IPS-NIHi7 (cell line): ENCODE measurements around the gene RERE.

Experiments
- DNase-seq: peaks from one replicate; pipeline ENCODE4 v3.0.0; 2012; ENCODE audit warnings: mixed read lengths; ENCODE audit errors: extremely low spot score

The RERE gene

DNA sequence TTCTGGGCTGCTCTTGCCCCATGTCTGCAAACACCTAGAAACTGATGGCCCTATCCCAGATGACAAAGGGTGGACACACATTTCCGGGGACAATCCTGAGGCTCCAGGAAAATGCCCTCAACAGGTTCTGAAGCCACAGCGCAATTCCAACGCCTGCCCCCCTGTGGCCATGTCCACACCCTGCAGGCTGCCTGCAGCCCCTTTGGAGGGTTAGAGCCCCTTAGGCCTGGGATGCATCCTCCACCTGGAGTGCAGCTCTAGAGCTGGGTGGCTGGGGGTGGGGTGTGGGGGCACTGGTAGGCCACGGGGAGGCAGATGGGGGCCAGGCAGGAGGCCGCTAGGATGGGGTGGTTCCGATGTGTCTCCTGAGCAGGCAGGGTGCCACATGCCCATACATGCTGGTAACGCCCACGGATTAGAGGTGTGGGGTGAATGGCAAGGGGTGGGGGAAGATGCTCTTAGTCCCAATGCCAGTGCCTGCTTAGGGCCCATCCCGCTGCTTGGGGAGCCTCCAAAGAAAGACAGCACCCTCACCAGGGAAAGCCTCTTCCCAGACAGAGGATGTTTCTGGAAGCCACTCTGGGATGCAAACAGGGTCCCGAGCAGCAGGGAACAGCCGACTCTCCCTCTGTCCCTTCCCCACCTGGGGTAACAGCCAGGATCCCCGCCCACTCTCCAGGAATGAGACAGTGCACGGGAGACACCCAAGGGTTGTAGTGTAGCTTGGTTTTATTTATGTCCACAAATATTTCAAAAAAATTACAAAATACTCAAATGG, 465.6 kb downstream of the RERE start:
- DNase-seq: peak; percentile 82

DNA sequence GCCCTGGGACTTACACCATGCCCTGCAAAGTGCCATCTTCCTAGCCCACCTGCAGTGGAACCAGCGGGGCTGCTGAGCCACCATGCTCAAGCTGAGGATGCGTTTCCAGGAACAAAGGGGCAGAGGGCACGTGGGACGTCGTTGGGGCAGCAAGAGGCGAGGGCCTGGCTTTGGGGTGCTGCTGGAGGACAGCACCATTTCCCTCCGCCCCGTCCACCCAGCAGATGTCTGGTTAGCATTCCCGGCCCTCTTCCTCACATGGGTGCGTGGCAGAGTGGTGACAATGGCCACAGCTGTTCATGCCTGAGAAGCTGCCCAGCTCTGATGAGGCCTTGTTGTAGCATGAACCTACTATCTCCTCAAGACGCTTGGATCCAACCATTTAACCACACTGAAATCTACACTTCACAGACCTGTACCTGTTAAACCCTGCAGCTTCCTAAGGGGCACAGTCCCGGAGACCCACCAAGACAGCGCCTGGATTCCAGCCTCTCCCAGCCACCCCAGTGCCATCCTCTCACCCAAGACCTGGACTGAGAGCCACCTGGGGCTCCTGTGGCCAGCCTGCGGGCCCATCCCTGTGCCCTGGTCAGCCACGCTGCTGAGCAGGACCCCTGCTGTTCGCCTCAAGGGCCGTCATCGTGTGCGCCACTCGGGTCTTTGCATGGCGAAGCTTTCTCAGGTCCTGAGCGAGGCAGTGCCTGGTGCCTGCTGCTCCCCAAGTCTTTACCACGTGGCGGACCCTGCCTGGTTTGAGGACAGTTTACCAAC, 466.3 kb downstream of the RERE start:
- DNase-seq: no peak

DNA sequence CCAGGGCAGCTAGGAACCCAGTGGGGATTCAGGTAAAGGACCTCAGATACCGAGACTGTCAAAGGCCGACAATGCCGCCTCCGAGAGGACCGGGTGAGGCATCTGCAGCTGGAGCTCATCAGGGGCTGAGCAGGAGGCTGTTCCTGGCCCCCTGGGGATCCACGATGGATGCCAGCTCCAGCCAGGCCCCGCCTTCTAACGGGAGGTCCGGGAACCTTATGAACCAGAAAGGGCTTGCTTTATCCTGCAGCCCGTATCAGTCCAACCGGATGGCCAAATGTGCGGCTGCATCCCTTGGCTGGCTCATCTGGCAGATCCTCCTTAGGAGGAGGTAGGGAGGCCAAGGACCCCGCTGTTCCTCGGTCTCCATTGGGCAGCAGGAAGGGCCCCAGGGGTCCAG, 467.5 kb downstream of the RERE start:
- DNase-seq: no peak

DNA sequence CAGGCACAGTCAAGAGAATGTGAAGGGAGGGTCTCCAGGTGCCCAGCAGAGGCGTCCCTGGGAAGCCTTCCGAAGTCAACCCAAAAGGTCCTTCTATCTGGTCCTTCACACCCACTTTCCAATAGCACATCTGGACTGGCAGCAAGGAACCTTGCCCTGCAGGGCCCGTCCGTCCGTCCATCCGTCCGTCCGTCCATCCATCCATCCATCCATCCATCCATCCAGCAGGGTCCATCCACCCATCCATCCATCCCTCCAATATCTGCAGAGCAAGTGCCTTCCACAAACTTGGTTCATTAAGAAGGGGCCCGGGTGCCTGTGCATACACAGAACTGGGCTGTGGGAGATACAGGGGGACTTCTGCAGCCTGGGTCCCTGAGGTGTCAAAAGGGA, 468.0 kb downstream of the RERE start:
- DNase-seq: no peak

DNA sequence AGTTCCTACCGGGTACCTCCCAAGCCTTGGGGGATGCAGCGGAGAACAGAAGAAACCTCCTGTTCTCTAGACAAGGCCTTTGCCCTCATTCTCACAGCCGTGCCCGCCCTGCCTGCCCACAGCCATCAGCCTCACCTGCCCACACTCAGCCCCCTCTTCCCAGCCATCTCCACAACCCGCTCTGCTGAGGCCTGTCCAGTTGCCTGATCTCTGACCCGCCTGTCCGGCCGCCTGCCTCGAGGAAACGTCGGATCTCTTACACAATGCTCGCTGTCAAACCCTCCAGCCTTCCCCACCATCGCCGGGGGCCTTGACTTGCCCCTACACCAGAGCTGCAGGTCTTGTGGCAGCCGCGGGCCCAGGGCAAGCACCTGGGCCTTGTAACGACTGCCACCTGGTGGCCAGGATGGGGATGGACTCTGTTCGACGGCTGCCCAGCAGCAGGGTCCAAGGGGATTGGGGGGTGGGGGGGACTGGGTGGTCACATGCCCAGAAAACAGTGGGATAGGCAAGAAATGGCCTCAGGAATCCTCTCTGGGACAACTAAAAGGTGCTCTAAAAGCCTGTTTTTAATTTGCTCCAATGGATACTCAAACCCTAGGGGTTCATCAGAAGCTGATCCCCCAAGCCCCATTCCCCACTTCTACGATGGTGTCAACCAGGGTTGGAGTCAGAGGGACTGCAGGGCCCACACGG, 468.5 kb downstream of the RERE start:
- peak; percentile 93 for DNase-seq

DNA sequence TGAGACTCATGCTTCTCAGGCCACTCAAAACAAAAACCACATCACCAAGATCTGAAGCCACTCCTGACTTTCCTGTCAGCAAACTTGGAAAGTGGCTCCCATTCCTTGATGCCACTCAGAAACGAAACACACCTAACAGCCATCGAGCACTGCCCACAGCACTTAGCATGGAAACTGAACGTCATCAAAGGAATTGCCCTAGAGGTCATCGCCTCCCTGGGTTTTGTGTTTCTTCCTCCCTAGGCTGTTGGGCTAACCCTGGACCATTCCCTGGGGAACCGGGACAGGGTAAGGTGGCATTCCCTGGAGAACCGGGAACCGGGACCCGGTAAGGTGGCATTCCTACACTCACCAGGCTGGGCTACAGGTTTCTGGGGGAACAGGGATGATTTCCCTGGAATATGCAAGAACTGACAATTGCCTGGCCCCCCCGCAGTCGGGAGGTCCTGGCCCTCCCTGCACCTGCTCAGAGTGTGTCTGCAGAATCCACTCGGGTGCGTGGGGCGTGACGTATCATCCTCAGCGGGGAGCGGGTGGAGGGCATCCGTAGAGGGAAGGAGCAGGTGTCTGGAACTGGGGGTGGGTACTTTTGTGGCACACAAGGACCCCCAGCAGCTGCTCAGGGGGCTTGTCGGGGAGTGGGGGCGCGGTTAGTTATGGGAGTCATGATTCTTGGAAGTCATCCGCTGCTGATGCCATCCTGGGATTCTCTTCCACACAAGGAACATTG, 469.2 kb downstream of the RERE start:
- DNase-seq: no peak

DNA sequence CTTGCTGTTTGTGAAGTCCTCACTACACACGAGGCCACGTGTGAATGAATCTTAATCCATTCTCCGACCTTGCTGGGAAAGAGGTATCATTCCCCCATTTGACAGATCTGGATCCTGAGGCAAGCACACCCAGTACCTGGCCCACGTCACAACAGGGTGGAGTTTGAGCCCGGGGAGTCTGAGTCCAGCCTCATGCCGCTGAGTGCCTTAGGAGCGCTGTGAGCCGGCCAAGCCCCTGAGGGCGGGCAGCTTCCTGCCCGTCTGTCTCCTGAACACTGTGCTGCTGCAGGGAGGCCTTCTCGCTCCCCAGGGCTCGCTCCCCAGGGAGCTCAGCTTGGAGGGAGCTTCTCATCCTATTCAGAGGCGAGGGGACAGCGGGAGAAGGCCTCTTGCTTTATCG, 469.8 kb downstream of the RERE start:
- DNase-seq: no peak

DNA sequence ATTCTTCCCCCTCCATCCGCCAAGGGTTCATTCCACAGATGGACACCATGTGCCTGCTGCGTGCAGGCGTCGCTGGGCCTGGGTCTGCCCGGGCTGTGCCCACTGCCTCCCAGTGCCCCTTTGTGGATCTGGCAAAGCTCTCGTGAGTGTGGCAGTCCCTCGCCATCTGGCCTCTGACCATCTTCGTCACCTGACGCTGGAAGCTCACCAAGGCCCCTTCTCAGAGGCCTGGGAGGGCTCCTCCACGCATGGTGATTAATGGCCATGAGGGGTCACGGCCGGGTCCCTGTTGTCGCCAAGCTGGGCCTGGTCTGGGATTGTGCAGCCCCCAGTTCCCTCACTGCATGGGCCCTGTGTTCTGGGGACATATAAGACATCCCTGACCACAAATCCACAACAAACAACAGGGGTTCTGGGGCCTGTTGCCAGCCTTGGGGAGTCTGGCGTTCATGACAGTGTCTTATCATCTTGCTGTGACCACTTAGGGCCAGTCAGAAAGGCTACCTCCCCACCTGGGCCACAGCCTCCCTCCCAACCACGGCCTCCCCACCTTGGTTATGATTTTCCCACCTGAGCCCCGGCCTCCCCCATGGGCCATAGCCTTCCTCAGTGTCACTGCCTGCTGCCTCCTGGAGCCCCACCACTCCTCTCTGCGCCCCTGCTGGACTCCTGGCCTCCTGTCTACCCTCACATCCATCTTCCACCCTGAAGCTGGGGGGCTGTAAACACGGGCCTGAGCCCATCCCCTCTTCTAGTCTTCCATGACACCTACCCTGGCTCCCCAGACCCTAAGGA, 471.6 kb downstream of the RERE start:
- DNase-seq: no peak

DNA sequence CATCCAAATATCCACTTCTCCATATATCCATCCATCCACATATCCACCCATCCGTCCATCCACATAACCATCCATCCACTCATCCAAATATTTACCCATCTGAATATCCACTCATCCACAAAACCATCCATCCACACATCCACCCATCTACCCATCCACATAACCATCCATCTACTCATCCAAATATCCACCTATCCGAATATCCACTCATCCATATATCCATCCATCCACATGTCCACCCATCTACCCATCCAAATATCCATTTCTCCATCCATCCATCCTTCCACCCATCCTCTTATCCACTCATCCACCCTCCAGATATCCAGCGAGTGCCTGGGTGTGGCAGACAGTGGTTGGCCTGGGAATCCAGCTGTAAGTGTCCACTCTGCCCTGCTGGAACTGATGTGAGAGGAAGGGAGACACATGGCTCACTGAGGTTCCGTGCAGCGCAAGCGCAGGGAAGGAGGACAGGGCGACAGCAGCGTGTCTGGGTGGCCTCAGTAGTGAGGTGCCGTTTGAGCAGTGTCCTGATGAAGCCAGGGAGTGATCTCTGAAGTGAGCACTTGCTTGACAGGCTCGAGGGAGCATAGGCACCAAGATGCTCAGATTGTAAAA, 472.4 kb downstream of the RERE start:
- no peak for DNase-seq

DNA sequence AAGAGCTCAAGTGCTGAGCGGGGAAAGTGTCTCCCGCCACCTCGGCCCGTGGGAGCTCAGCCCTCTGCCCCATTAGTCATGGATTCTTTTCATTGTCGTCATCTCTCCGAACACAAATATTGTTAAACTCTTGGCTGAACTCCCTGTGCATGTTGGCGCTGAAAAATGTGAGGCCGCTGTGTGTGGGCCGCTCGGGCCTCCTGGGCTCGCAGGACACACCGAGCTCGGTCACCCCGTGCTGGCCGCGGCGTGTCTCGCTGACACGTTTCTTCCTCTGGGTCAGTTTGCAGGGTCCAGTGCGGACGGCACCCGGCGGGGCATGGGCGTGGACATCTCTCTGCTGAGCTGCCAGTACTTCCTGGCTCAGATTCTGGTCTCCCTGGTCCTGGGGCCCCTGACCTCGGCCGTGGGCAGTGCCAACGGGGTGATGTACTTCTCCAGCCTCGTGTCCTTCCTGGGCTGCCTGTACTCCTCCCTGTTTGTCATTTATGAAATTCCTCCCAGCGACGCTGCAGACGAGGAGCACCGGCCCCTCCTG, 473.9 kb downstream of the RERE start:
- no peak for DNase-seq

DNA sequence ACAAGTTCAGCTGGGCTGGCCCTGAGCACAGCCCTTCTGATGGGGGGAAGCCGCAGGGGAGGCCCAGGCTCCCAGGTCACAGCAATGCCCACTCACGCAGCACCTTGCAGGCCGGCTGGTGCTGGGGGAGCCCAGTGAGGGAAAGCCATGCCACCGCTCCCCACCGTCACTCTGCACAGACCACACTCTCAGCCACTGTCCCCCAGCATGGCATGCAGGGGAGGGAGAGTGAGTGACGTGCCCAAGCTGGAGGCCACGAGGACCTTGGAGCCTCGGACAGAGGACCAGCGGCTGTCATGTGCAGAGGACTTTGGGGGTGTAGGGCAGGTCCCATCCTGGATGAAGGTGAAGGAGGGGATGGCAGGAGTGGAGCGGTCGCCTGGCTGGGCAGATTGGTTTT, 474.4 kb downstream of the RERE start:
- no peak for DNase-seq

DNA sequence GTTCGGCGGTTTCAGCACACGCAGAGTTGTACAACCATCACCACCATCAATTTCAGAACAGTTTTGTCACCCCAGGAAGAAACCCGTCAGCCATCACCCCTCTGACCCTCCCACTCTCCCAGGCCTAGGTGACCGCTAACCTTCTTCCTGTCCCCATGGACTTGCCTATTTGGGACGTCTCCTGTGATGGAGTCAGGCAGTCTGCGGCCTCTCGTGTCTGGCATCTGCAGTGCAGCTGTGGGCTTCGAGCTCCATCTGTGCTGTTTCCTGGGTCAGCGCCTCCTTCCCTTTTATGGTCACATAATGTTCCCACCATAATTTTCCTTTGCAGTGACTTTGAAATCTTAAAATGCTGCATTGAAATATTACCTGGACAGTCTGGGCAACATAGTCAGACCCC, 475.1 kb downstream of the RERE start:
- no peak for DNase-seq

DNA sequence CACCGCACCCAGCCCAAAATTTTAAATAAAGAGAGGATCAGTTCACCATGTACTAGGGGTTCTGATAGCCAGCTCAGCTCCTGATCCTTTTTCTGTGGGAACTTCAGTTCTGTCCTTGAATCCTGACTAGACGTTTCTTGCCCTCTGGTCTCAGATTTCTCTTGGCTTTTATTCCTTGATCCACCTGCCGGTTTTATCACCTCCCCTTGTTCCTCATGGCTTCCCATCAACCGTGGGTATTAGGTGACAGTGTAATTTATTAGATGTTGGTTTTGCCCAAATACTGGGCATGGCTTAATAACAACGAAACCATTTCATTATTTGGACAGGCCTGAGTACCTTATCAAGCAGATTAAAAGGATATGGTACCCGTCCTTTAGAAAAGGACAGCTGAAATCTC, 477.0 kb downstream of the RERE start:
- no peak for DNase-seq

DNA sequence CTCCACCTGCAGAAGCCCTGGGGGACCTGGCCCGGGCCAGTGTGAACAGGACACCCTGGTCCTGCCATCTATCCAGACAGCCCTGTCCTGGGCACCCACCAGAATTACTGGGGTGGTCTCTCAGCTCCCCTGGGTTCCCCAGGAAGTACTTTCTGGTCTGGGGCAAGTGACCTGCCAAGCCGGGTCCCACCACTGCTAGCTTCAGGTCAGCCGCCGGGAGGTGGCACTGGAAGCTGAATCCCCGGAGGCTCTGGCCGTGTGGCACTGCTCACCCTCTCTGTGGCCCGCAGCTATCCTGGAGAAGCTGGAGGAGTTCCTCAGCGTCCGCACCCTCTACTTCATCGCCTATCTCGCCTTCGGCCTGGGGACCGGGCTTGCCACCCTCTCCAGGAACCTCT, 478.2 kb downstream of the RERE start:
- no peak for DNase-seq

DNA sequence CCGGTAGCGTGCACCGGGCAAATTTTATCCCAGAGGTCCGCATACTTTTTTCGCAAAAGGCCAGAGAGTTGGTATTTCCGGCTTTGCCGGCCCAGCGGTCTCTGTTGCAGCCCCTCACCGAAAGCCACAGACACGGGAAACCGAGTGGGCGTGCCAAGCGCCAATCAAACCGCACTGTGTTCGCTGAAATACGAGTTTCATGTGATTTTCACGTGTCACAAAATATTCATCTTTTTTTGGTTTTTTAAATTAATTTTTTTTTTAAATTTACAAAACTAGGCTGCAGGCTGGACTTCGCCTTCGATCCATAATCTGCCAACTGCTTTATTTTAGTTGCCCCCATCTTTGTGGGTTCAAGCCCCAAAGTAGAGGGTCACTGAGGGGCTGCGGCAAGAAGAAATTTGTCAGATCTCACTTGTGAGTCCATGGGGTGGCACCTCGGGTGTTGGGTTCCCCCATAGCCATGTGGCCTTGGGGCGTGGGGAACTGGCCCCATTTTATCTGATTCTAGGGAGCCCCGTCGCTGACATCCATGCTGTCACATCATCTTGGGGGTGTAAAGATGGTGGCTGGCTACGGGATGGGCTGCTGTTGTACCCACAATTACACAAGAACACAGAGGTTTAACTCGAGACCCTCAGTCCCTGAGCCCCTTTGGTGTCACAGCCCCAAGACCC, 478.8 kb downstream of the RERE start:
- no peak for DNase-seq

DNA sequence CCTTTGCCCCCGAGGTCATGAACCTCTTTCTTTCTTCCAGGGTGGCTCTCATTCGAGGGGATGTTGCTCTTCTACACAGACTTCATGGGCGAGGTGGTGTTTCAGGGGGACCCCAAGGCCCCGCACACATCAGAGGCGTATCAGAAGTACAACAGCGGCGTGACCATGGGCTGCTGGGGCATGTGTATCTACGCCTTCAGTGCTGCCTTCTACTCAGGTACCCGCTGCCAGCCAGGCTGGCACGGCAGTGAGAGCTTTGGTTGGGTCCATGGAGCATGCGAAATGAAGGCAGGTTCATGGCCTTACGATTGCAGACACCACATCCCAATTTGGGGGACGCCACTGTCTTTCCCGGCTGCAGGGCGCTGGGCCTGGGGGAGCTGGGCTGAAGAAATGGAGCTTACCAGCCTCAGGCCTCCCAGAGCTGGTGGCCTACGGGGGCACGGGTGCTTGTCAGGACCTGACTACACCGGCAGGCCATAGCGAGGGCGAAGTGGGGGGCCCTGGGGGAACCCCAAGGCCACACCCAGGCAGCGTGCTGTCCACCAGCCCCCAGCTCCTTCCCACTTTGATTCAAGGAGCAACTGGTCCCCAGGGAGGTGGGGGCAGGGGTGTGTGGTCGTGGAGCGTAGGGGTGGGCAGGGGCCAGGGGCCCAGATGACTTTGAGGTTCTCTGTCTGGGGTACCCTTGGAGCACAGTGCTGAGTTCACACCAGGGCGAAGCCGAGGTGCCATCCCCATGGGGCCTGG, 479.5 kb downstream of the RERE start:
- no peak for DNase-seq

DNA sequence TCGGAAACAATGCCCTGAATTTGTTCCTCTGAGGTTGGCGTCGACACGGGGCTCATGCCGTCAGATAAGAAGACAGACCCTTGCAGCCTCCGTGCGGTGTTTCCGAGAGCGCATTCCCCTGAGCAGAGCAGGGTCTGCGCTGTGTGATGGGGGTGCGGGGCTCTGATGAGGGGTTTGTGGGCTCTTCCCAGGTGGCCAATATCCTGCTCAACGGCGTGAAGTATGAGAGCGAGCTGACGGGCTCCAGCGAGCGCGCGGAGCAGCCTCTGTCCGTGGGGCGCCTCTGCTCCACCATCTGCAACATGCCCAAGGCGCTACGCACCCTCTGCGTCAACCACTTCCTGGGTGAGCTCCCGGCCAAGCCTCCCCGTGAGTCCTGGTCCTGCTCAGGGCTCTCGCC, 482.2 kb downstream of the RERE start:
- no peak for DNase-seq

DNA sequence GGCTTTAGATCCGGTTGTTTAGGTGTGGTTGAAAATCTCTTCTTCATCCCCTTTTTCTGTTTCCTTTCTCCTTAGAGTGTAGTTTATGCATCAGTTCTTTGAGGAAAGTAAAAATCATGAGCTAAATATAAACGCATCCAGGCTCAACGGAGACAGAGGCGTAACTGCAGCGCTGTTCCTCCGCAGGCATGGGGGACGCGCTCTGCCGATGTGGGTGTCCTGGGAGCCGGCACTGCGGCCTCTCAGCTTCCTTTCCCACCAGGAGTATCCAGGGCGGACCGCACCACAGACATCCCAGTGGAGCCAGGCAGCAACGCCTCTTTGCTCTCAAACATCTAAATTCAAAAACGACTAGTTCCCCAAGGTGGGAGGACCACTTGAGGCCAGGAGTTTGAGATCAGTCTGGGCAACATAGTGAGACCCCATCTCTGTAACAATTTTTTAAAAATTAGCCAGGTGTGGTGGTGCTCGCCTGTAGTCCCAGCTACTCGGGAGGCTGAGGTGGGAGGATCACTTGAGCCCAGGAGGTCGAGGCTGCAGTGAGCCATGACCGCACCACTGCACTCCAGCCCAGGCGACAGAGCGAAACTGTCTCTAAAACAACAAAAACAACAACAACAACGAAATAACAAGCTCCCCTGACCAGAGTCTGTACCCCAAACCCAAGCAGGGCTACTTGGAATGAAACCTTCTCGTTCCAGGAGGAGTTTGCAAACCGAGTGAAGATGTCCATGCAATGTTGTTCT, 483.2 kb downstream of the RERE start:
- no peak for DNase-seq
